Measurements from ENCODE around the gene TMEM164.

DNA sequence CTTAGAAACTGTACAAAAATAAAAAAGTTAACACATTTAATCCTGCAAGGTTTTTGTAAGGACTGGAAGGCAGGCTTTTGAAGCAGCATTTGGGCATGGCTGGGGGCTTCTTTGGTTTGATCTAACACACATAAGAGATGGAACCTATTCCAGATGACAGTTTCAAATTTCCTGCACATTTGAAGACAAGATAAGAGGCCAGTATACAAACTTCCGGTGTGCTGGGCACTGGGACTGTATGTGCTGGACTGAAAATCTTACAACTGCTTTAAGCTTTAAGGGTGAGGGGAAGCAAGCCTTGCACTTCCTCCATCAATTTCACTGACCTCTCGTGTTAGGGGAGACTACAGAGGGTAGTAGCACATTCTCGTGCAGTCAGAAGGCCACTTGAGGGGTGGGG lies 192.1 kb downstream of the TMEM164 start:
- TF ChIP-seq CTCF (conservative IDR thresholded peaks at IDR 0.05) (no peak), ZFX (IDR thresholded peaks at IDR 0.05) (no peak)

All from C4-2B (cell line).